DMS 273 (cell line): ENCODE measurements around the gene RAD51AP2.

Experiments used
- DNase-seq: peaks from one replicate; lab custom pipeline; 2025; ENCODE audit not compliant: unreplicated experiment; lab: John Stamatoyannopoulos, UW

RAD51AP2 gene

DNA sequence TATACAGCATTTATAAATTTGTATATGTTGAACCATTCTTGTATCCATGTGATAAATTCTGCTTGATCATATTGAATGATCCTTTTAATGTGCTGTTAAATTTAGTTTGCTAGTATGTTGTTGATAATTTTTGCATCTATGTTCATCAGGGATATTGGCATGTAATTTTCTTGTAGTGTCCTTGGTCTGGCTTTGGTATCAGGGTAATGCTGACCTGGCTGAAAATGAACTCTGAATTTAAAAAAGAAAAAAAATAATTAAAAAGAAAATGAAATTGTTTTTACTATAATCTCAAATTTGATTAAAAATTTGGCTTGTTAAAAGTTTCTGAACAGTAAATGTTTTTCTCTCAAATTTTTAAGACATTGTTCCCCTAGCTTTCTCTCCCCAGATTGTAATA is 46.3 kb downstream of the RAD51AP2 start:
- DNase-seq: no peak

DNA sequence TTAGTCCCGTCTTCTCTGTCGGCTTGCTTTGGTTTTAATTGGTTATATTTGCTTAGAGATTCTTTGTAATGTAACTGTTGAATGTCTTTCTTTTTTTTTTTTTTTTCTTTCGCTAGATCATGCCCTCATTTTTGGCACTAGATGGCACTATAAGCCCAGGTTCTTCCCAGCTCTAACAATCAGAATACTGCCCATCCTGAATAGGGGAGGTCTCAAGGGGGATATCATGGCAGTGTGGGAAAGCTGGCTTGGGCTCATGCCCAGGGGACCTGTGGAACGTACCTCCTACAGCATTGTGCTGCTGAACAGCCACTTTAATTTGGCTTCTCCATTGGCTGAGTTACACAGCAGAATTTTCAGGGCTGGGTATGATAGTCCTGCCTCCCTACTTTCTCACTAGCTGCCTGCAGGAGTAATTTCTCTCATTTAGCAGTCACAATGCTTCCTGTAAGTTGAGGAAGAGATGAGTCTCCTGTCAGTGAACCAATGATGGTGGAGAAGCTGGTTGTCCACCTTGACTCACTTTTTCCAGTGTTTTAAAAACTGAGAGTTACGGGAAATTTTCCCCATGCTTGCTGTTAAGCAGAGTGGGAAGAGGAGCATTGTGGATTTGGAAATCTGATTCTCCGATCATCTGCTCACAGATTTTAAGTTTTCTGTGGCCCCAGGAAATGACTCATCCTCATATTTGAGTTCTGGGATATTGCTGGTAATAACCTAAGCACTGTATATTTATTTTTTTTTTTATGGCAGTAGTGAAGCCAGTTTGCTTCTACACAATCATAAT is 47.2 kb downstream of the RAD51AP2 start:
- DNase-seq: peak; percentile 39

DNA sequence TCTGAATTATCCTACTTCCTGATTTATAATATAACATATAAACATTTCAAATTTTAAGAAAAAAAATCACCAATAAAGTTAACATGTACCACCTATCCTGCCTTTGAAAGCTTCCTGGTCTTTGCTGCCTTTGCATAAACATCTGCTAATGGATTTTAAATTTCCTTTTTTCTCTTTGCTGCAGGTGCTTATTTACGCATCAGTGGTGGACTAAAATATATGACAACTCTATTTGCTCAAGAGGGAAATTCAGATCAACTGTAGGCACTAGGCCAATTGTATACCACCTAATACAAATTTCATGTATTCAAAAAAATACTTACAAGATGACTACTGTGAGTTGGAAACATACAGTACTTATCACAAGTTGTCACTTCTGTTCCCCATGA is 57.2 kb downstream of the RAD51AP2 start:
- DNase-seq: no peak
